Suppressor macrophage (primary cell): ENCODE results near the gene NUP93.
A peak's percentile ranks its signal among the peaks of the same experiment; 100 is the strongest.

Experiments used
- DNase-seq, 4 experiments: peaks; one replicate each; pipeline ENCODE4 v3.0.0-alpha.2; 2020 to 2022

NUP93 gene

DNA sequence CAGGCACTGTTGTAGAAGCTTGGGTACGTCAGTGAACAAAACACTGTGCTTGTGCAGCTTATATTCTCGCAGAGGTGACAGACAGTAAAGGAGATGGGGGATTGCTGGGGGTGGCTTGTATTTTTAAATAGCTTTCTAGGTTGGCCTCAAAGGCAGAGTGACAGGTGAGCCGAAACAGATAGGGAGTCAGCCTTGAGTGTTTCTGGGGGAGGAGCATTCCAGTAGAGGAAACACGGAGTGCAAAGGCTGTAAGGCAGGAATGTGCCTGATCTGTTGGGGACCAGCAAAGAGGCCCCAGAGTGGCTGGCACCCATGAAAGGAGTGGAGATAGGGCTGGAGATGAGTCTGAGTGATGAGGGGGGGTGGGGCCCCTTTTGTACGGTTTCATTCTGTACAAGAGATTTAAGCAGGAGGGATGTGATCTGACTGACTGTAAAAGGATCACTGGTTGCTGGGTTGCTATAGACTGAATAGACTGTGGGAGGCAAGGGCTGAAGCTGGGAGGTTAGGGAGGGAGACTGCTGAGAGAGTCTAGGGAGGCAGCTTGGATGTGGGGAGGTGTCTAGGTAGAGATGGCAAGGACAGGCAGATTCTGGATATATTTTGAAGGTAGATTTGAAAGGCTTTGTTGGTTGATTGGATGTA is 15.2 kb downstream of the NUP93 start:
- no peak for DNase-seq

DNA sequence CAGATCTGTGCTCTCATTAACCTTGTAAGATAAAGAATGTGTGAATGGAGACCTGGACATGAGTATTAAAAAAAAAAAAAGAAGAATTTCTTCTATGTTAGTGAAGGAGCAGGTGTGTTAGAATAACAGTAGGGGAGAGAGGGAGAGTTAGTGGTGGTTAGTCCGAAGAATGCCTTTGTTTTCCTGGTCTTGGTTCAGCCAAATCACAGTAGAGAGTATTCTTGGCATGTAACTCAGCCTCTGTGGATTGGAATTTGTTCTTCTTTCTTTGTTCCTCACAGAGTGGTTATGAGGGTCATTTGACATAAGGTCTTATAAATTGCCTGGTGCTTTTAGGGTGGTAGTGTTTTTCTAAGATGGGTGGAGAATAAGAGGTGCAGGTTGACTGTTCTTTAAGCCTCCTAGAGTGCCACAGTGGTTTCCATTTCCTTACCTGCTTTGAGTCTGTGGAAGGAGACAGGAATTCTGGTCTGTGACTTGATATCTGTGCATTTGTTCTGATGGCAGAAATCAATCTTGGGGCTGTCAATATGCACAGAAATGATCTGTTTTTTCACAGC is 17.6 kb downstream of the NUP93 start:
- DNase-seq, result no peak

DNA sequence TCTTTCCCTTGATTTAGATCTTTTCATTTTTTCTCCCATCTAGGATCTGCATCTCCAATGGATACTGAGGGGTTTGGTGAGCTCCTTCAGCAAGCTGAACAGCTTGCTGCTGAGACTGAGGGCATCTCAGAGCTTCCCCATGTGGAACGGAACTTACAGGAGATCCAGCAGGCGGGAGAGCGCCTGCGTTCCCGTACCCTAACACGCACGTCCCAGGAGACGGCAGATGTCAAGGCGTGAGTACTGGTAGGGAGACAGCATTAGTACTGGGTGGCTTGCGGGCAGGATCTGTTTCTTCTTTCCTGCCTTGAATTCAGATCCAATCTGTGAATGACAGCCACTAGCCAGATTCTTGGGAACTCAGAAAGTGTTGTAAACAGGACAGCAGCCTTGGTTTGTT is 18.3 kb downstream of the NUP93 start:
- no peak for DNase-seq

DNA sequence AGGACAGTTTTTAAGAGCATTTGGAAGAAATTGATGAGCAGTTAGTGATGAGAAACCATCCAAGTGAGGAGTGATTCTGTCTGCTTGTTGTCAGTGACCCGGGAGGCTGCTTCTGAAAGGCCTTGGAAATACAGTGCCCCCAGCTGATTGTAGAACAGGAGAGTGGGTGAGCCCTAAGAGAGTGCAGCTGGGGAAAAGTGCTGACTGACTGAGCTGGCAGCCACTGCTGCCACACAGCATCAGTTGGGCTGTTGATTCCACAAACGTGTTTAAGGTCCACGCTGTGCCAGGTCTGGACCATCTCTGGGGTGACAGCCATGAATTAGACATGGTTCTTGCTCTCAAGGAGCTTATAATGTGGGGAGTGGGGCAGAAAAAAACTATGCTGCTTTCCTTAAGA is 18.9 kb downstream of the NUP93 start:
- no peak for DNase-seq

DNA sequence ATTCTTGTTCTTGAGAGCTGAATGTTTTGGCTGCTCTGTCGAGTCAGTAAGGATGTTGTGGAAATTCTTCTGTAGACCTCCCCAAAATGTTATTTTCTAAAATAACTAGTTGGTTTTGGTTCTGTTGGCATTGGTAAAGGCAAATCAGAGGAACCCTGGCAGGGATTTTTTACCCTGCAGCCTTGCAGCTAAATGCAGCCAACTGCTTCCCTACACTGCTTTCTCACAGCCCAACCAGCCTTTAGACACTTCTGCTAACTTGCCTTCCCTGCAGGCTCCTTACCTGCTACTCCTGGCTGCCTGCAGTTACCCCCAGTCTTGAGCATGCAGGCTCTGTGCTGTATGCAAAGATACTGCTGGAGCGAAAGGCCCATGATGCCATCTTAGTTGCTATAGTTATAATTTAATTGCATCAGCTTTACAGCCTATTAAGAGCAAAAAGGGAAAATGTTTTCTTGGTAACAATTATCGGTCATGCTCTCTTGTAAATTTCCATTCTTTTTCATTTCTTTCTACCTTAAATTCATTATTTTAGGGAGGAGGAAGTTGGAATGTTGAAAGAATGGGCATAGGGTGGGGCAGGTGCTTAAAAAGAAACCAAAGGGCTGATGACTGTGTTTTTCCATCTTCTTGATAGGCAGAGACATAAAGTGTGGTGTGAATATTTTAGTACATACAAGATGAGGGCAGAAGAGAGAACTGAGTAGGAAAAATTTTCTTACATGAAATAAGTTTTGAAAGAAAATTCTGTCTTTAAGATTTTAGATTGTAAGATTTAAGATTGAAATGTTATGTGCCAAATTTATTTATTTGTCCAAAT is 20.0 kb downstream of the NUP93 start:
- DNase-seq, result no peak

DNA sequence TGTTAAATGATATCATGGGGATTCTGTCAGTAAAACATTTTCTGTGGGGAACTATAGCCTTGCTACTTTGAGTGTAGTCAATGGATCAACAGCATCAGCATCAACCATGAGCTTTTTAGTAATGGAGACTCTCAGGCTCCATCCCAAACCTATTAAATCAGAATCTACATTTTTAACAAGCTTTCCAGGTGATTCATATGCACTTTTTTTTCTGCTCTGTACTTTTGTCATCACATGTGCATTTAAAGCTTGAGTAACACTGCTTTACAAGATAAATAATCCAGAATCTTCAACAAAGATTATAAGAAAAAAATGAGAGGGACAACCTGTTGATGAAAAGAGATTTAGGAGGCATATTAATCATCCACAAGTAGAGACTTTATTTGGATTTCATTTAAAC is 23.5 kb downstream of the NUP93 start:
- DNase-seq, result no peak

DNA sequence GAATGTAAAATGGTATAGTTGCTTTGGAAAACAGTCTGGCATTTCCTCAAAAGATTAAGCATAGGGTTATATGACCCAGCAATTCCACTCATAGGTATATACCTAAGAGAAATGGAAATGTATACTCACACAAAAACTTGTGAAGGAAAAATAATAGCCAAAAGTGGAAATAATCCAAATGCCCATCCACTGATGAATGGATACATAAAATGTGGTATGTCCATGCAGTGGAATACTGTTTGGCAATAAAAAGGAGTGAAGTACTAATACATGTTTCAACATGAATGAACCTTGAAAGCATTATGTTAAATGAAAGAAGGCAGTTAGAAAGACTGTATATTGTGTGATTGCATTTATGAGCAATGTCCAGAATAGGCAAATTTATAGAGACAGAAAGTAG is 25.1 kb downstream of the NUP93 start:
- DNase-seq, result no peak

DNA sequence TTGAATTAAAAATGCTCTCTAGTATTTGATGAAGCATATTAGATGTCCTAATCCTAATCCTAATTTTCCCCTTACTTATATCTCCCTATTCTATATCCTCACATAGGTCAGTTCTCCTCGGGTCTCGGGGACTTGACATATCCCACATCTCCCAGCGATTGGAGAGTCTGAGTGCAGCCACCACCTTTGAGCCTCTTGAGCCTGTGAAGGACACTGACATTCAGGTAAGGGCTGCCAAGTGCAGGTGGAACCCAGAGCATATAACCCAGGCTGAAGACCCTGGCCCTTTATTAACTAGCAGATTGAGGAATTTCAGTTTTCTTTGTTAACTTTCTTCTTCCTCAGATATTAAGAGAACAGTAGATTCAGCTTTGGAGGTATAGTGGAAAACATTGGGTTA is 28.5 kb downstream of the NUP93 start:
- DNase-seq, result no peak

DNA sequence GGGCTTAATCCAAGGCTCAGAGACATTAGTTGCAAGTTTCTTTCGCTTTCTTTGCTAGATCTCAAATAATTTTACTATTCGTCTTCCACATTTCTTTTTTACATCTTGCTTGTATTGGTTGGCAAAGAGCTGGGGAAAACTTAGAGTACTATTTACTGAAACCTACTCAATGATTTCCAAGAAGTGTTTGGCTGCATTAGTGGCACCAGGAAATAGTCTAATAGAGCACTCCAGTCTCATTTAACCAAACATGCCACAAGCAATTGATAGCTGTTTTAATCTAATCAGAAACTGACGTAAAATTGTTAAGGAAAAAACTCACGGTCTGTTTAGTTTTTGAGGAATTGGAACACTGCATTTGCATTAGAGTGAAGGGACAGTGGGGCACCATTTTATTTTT is 29.0 kb downstream of the NUP93 start:
- DNase-seq, result no peak

DNA sequence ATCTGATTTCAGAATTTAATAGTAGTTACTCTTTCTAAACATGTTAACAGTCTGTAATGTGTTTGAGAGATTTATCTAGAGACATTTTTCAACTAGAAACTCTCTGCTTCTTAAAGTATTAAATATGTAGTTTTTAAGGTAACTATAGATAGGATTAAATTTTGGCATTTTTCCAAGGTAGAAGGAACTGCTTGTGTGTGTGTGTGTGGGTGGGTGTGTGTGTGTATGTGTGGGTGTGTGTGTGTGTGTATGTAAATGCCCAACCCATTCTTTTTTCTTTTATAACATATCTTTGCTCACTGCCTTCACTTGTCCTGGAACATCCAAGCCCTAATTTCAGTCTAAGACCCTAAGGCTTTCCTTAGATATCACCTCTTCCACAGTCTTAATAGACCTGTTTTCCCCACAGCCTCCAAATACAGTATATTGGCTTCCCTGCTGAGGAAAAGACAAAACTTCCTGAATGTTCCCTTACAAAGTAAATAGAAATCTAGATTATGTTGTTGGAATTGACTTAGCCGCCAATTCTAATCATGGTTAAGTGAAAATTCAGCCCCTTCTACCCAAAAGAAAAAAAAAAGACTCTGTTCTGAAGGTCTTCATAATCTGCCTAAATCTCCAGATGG is 33.5 kb downstream of the NUP93 start:
- peak in 1 of 4 experiments; percentile 20 for DNase-seq

DNA sequence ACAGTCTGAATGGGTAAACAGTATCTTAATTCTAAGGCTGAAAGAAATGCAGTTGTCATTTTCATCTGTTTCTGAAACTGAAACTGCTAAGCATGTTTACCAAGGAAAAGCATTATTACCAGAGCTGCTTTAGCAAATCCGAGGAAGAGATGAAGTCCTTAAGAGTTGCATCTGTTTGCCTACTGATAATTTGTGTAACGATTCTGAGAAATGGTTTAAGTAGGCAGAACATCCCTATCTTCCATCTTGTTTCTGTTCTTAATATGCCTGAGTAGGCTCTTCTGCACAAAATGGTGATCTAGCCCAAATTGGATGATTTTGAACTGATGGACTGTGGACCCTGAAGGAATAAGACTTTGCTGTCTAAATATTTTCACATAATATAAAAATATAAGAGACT is 34.9 kb downstream of the NUP93 start:
- DNase-seq, result no peak

DNA sequence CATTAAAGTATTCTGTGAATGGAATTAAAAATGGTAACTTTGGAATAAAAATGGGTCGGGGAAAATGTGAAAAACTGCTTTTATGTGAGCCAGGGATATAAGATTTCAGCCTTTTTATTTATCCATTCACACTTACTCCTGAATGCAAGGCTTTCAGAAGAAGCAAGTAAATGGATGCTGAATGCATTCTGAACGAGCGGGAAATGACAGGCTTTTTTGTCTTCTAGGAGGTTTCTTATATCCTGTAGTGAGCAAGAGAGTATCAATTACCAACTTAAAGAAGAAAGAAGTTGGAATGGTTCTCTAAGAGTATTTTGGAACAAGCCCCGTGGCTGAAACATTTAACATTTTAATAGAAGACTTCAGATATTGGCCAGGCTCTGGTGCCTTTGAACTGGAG is 36.0 kb downstream of the NUP93 start:
- no peak for DNase-seq

DNA sequence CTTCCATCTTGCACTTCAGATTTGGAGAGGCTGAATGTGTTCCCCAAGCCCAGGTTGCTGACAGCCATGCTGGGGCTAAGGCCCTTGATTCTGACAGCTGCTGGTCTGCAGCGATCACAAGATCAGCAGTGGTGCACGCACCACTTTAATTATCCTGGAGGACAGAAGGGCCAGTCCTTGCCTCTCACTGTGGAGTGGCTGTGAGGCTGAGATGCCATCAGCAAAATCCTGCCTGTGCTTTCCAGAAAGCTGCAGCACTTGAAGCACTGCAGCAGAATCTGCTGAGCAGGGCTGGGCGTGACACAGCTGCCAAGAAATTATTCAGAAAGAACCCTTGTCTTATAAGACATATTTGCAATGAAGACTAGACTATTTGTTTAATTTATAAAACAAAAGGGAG is 37.1 kb downstream of the NUP93 start:
- DNase-seq, result no peak

DNA sequence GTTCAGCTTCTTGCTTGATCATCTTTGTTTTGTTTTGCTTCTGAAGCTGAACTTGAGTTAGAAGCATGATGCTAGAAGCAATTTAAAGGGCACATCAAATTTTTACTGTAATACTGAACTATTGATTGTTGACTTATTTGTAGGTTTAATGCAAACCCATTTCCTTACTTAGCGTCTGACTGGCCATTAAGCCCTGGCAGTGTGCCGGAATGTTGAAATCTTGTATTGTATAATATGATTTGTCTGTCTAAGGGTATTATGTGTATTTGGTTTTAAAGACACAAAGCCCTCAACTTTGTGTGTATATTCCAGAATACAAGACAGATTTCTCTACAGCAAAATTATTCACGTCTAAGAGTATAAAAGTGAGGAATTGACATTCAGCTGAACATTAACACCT is 39.7 kb downstream of the NUP93 start:
- DNase-seq, result no peak

DNA sequence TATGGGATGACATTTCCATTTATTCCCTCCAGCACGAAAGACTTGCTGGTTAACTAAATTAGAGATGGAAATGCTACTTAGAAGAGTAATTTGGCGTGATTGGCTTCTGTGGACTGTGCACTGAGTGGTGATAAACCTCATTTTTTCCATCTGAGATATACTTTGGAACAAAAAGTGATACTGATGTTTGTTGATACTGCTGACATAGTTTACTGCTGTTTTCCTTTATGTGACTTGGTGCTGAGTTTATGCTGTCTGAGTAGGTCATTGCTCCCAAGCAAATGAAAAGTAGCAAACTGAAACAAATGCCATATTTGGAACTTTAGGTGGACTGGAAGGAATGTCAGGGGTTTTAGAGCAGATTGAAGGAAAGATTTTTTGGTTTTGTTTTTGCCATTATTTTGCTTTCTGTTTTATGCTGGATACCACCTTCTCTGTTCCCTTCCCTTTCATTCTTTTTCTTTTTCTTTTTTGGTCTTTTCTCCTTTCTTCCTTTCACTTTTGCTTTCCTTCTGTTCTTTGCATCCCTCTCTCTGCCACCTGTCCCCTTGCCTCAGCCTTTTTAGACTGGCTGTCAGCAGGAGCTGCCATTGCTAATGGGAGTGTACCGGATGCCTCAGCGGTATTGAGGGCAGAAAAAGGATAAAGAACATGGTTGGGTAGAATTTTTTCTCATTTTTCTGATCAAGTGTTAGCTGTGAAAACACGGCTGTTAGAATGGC is 41.8 kb downstream of the NUP93 start:
- DNase-seq, result no peak

DNA sequence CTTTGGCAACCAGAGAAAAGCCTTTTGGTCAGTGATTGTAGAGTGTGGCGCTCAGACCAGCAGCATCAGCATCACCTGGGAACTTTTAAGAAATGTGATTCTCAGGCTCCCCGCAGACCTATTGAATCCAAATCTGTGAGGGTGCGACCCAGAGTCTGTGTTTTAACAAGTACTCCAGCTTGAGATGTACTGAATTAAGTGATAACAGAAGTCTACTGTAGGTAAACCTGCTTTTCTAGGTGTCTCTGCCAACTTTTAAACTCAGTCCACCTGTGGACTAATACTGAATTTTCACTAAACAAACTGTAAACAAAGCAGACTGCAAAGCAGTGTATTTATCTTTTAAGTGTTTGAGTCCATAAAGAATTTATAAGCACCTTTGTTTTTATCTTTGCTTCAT is 43.6 kb downstream of the NUP93 start:
- no peak for DNase-seq

DNA sequence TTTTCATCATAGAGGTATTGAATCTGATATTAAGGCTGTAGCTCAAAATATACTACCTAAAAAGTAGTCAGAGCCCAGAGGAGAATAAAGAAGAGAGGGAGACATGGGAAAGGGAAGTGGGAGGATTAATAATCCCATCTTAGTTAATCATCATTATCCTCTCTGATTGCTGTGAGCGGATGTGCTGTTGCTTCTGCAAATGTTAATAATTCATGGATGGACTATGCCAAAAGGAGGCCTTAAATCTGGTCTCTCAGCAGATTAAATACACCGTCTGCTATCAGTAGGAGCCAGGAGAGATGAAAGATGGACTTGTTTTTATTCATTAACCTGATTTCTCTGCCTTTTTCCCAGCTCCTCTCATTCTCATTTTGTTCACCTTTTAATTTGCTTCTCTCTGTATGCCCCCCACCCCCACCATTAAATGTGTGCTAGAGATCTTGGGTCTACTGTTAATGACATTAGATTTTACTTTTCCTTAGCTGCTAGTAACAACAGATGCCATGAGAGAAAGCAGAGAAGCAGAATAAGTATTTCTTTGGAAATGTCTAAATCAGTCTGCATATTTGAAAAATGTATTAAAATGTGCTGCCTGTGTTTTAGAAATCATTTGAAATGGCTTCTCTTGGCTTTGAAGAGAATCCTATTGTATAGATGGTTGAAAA is 44.2 kb downstream of the NUP93 start:
- DNase-seq, result no peak

DNA sequence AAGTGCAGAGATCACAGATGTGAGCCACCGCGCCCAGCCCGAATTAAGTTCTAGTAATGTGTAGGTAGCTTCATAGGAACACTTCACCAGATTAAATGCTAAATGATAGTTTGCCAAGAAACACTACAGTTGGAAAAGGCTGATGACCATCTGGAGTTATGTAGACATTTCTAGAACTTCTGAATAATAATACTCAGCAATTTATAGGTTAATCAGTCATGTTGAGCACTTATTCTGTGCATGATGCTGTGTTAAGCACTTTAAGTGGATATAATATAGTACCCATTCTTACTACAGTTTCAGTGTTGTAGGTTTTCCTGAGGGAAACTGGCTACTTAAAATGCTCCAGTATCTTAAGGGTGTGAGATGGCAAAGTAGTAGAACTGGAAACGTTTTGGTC is 45.2 kb downstream of the NUP93 start:
- DNase-seq, result no peak

DNA sequence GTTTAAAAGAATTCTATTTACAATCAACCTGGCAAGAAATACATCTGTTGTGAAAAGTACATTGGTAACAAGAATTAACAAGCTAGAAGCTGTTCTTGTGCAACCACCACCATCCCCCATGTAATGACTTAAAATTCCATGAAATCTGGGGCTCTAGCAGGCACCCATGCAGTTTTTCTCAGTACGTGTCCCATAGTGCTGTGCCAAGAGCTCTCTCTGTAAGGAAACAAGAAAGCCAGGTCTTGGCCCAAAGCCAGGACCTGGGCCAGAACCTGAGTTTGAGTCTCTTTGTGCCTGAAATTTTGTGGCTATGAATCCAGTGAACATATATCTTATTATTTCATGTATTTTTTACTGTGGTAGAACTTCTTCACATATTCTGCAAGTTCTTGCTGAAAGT is 46.6 kb downstream of the NUP93 start:
- DNase-seq, result peak; percentile 23 to 44 (median 37)

DNA sequence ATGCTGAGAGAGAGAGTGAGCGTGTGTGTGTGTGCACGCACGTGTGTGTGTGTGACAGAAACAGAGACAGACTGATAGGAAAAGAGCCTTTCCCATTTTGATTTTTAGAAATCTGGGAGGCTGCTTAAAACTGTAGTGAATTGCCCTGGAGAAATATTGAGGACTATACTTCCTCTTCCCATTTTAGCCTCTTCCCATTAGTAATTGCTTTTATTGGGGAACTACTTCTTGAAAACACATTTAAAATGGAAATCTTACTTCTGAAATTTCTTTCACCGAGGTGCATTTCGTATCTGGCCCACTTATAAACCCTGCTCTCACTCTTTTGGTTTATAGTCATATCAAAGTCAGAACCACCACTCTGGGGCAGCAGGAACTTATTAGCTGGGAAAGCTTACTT is 47.1 kb downstream of the NUP93 start:
- peak; percentile 2 to 51 (median 26) for DNase-seq

DNA sequence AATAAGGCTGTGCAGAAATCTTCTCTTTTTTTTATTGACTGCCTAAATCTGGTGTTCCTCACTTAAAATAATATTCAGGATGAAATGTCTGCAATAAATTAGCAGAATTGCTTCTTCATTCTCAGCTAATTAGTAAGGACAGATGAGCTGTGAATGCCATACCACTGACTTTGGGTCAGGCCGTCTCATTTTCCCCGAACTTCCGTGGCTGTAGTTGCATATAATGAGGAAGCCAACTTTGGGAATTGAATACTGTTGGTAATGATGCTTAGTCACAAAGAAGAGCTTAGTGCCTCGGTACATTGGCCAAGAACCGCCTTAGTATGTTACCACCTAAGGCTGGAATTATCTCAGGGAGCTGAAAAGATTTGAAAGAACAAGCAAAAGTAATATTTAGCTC is 47.6 kb downstream of the NUP93 start:
- DNase-seq, result peak in 2 of 4 experiments; percentile 5 to 6

DNA sequence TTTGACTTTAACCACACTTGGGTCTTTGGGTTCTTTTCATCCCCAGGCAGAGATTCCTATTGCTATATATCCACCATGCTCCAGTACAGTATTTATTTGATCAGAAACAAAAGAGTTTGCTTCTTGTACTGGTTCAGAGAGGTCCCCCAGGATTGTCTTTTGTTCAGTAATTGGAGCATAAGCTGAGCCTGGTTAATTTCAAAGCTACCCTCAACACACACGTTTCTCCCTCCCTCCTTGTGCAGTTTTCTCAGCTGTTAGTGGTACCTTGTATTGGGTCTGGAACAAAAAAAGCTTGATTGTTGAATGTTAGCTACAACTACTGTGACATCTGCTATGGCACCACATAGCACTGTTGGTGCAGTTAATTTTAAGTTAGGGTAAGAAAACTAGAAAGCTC is 50.0 kb downstream of the NUP93 start:
- no peak for DNase-seq
